HCT116 (cell line): ENCODE data around the gene TBC1D13. TPM values are rescaled to one million over a fixed set of nuclear protein-coding genes. Genes with fewer than 3 reads are reported as not detected.

Experiments used
- ATAC-seq: fragments of 200-7000 bp; cut with Tn5 transposase; 2 replicates; pipeline ENCODE4 v1.9.1; 2020; ENCODE audit warnings: mild to moderate bottlenecking, moderate library complexity
- BruUV-seq: library from RNA; stranded (reverse); fragments of 400-500 nt; replicated peaks from 2 replicates; lab custom pipeline; 2021; lab: Mats Ljungman, UMichigan
- CTCF ChIA-PET: fragments of 300-600 bp; sonication (Branson Sonifier 250); formaldehyde crosslinking; loops from one replicate; lab custom pipeline; 2021; ENCODE audit warnings: antibody characterized with exemption; lab: Charles Lee
- POLR2A ChIA-PET: fragments of 300-600, 350-600 bp; sonication (Branson Sonifier 250); formaldehyde crosslinking; loops from one replicate; lab custom pipeline; 2021; ENCODE audit warnings: antibody characterized with exemption; lab: Charles Lee
- RAD21 ChIA-PET, 2 experiments: fragments of 300-600 bp; sonication (Branson Sonifier 250); formaldehyde crosslinking; loops; one replicate each; lab custom pipeline; 2023; ENCODE audit warnings: low total read pairs in 2 of 2; ENCODE audit not compliant: uncharacterized antibody in 2 of 2, unreplicated experiment in 2 of 2, low non-redundant PET in 1 of 2; lab: Charles Lee
- DNase-seq: peaks from one replicate; pipeline ENCODE4 v3.0.0-alpha.2; 2010; ENCODE audit warnings: low read depth, low spot score
- H2AFZ ChIP-seq: fragments of 200-600 bp; shearing (Covaris generic), sonication (generic); 2 replicates; pipeline ENCODE4 v1.6.1; 2017; ENCODE audit warnings: low read depth, mixed run types, mixed read lengths, antibody characterized with exemption, low read length; ENCODE audit not compliant: poor library complexity, severe bottlenecking
- H3K27ac ChIP-seq: 2 replicates; pipeline ENCODE4 v1.5.1; 2012; ENCODE audit warnings: low read depth, low read length
- H3K27me3 ChIP-seq: fragments of 200-600 bp; sonication (generic); 2 replicates; pipeline ENCODE4 v1.6.1; 2016; ENCODE audit warnings: mixed run types, low read length, mixed read lengths; ENCODE audit not compliant: insufficient read depth
- H3K36me3 ChIP-seq, 2 experiments: fragments of 200-500 bp in 1 of 2; fragments of 200-600 bp in 1 of 2; sonication (Bioruptor generic) in 1 of 2; sonication (generic) in 1 of 2; 2 replicates each; pipeline versions ENCODE4 v1.5.1 to v1.6.1; 2014 to 2016; ENCODE audit warnings: low read length in 2 of 2, inconsistent platforms in 1 of 2, mixed read lengths in 1 of 2, mixed run types in 1 of 2; ENCODE audit not compliant: insufficient read depth in 2 of 2, control insufficient read depth in 1 of 2
- H3K4me1 ChIP-seq, 2 experiments: fragments of 200-600 bp in 1 of 2; sonication (generic) in 1 of 2; 2 replicates each; pipeline versions ENCODE4 v1.5.1 to v1.6.1; 2012 to 2017; ENCODE audit warnings: low read length in 2 of 2, inconsistent platforms in 1 of 2, mild to moderate bottlenecking in 1 of 2, mixed read lengths in 1 of 2, mixed run types in 1 of 2, moderate library complexity in 1 of 2; ENCODE audit not compliant: insufficient read depth in 2 of 2, control insufficient read depth in 1 of 2
- H3K4me2 ChIP-seq: fragments of 200-600 bp; sonication (generic); 2 replicates; pipeline ENCODE4 v1.6.1; 2017; ENCODE audit warnings: mixed run types, low read length, mixed read lengths
- H3K4me3 ChIP-seq, 2 experiments: fragments of 200-600 bp in 1 of 2; sonication (generic) in 1 of 2; replicated peaks in 1 of 2; 2 replicates each; pipeline ENCODE4 v1.5.1; 2011 to 2016; ENCODE audit warnings: low read length in 2 of 2, control low read depth in 1 of 2, low read depth in 1 of 2, mild to moderate bottlenecking in 1 of 2, mixed read lengths in 1 of 2, mixed run types in 1 of 2
- H3K79me2 ChIP-seq: fragments of 200-600 bp; sonication (generic); 2 replicates; pipeline ENCODE4 v1.6.1; 2017; ENCODE audit warnings: mild to moderate bottlenecking, mixed run types, low read length, moderate library complexity, mixed read lengths; ENCODE audit not compliant: insufficient read depth
- H3K9ac ChIP-seq: fragments of 200-600 bp; sonication (generic); 2 replicates; pipeline ENCODE4 v1.6.1; 2016; ENCODE audit warnings: low read length, mixed read lengths
- H3K9me2 ChIP-seq: fragments of 200-600 bp; sonication (generic), shearing (Covaris generic); 2 replicates; pipeline ENCODE4 v1.6.1; 2017; ENCODE audit warnings: mixed run types, mild to moderate bottlenecking, moderate library complexity; ENCODE audit not compliant: insufficient read depth
- H3K9me3 ChIP-seq, 2 experiments: fragments of 200-500 bp in 1 of 2; fragments of 200-600 bp in 1 of 2; sonication (Bioruptor generic) in 1 of 2; sonication (generic) in 1 of 2; 2 replicates each; pipeline ENCODE4 v1.6.1; 2014 to 2017; ENCODE audit warnings: low read length in 2 of 2, mixed read lengths in 2 of 2, inconsistent platforms in 1 of 2, low read depth in 1 of 2, mild to moderate bottlenecking in 1 of 2, mixed run types in 1 of 2, moderate library complexity in 1 of 2; ENCODE audit not compliant: control insufficient read depth in 1 of 2, insufficient read depth in 1 of 2
- H4K20me1 ChIP-seq: fragments of 200-600 bp; sonication (generic), shearing (Covaris generic); 2 replicates; pipeline ENCODE4 v1.6.1; 2017; ENCODE audit warnings: mixed run types, mild to moderate bottlenecking, moderate library complexity; ENCODE audit not compliant: insufficient read depth
- ATF3 ChIP-seq: IDR thresholded peaks from 2 replicates; pipeline ENCODE4 v1.6.1; 2012
- CTCF ChIP-seq, 3 experiments: fragments of 200-600 bp in 1 of 3; sonication (generic) in 1 of 3; IDR thresholded peaks in 2 of 3; conservative IDR thresholded peaks in 1 of 3; 2 replicates each; pipeline ENCODE4 v1.5.1; 2012 to 2017; ENCODE audit warnings: low read depth in 2 of 3, low read length in 2 of 3, antibody characterized with exemption in 1 of 3, borderline replicate concordance in 1 of 3, control low read depth in 1 of 3, mild to moderate bottlenecking in 1 of 3, mixed read lengths in 1 of 3, mixed run types in 1 of 3, moderate library complexity in 1 of 3; ENCODE audit not compliant: insufficient read depth in 1 of 3
- SP1 ChIP-seq: IDR thresholded peaks from 2 replicates; pipeline ENCODE4 v1.6.1; 2012; ENCODE audit warnings: low read depth
- ZBTB33 ChIP-seq: IDR thresholded peaks from 2 replicates; pipeline ENCODE4 v1.6.1; 2011; ENCODE audit warnings: mild to moderate bottlenecking, low read length, moderate library complexity; ENCODE audit not compliant: insufficient replicate concordance; ENCODE audit errors: extremely low read depth
- intact Hi-C: fragments of 100-400 bp; cut with micrococcal nuclease; formaldehyde crosslinking; loops from 2 replicates; pipeline ENCODE4 v1.10.0; 2022
- total RNA-seq: library from RNA; stranded (reverse); gene quantifications from one replicate; pipeline ENCODE4 v1.2.1, GENCODE V29; 2021; ENCODE audit not compliant: unreplicated experiment

TBC1D13 gene
- total RNA-seq, 1 experiment from 2014 or later, result 17.5 TPM

GRCh38 chr9:128762671-128763449 is 24.2 kb upstream of the TBC1D13 start:
- TF ChIP-seq ZBTB33, result no peak
- no peak for TF ChIP-seq ATF3
- no peak for TF ChIP-seq CTCF (IDR thresholded peaks at IDR 0.05 in 2 of 3, conservative IDR thresholded peaks at IDR 0.05 in 1 of 3; ENCODE audit: borderline replicate concordance in 1 of 3, insufficient read depth in 1 of 3, low read depth in 2 of 3, low read length in 2 of 3)
- no peak for TF ChIP-seq SP1
- H3K4me2 ChIP-seq, result no peak overlapping the region
- no peak overlapping the region for H3K27ac ChIP-seq
- ChIA-PET CTCF (no interaction called here), POLR2A (no interaction called here), RAD21 (no interaction called here)
- no peaks in the 10 kb centered on the region for H4K20me1 ChIP-seq
- H3K9ac ChIP-seq, result no peak overlapping the region
- H3K9me2 ChIP-seq, result no peaks in the 10 kb centered on the region
- H3K9me3 ChIP-seq, result no peaks in the 10 kb centered on the region
- no peaks in the 10 kb centered on the region for H3K4me1 ChIP-seq
- no peak overlapping the region for H3K4me3 ChIP-seq
- ATAC-seq (no peak), DNase-seq (no peak)
- no peak overlapping the region for H2AFZ ChIP-seq
- no peaks in the 10 kb centered on the region for H3K79me2 ChIP-seq
- H3K27me3 ChIP-seq, result no peaks in the 10 kb centered on the region
- intact Hi-C loops, result no loop called here
- BruUV-seq, result no TSS peak
- H3K36me3 ChIP-seq, result no peaks in the 10 kb centered on the region
